GM19240 (cell line): ENCODE data around the gene PMM1.
A peak's percentile ranks its signal among the peaks of the same experiment; 100 is the strongest.
"Not testable (repeated sequence)": the region's sequence is repeated elsewhere in the genome, so short reads cannot be mapped to it uniquely, and the experiment has no call there.

Source experiments
- DNase-seq: peaks from one replicate; pipeline ENCODE4 v3.0.0; 2011; ENCODE audit warnings: low spot score; ENCODE audit not compliant: insufficient read length

Gene PMM1

GRCh38 chr22:41563051-41563711, 26.5 kb downstream of the PMM1 start:
- DNase-seq, result no peak

- DNase-seq, result no peak
Observed at GRCh38 chr22:41562461-41562860, 27.2 kb downstream of the PMM1 start.

GRCh38 chr22:41561788-41562187, 27.9 kb downstream of the PMM1 start:
- no peak for DNase-seq

- no peak for DNase-seq
Observed at GRCh38 chr22:41561335-41561734, 28.3 kb downstream of the PMM1 start.

GRCh38 chr22:41560095-41560471, 29.6 kb downstream of the PMM1 start:
- no peak for DNase-seq

- DNase-seq, result not testable (repeated sequence)
Observed at GRCh38 chr22:41558241-41558630, 31.4 kb downstream of the PMM1 start.

GRCh38 chr22:41557401-41558240, 32.0 kb downstream of the PMM1 start:
- DNase-seq, result no peak

- DNase-seq, result no peak
Observed at GRCh38 chr22:41556561-41556960, 33.1 kb downstream of the PMM1 start.

GRCh38 chr22:41555325-41555982, 34.2 kb downstream of the PMM1 start:
- DNase-seq, result no peak

- no peak for DNase-seq
Observed at GRCh38 chr22:41551877-41552582, 37.6 kb downstream of the PMM1 start.

GRCh38 chr22:41550952-41551491, 38.6 kb downstream of the PMM1 start:
- DNase-seq, result no peak

- DNase-seq, result no peak
Observed at GRCh38 chr22:41548830-41549211, 40.8 kb downstream of the PMM1 start.

- DNase-seq, result no peak
Observed at GRCh38 chr22:41544671-41545476, 44.8 kb downstream of the PMM1 start.

GRCh38 chr22:41543854-41544670, 45.6 kb downstream of the PMM1 start, which contains the start of gene POLR3H:
Gene POLR3H, minus strand, starts transcription at chr22:41544470. Its CDS starts 369 bp downstream, at chr22:41544101.
- peak; percentile 96 for DNase-seq

GRCh38 chr22:41542224-41542623, 47.4 kb downstream of the PMM1 start:
- DNase-seq, result no peak

- no peak for DNase-seq
Observed at GRCh38 chr22:41541484-41541883, 48.2 kb downstream of the PMM1 start.

GRCh38 chr22:41540365-41540764, 49.3 kb downstream of the PMM1 start:
- no peak for DNase-seq

GRCh38 chr22:41540006-41540315, 49.7 kb downstream of the PMM1 start:
- no peak for DNase-seq

GRCh38 chr22:41539146-41540005, 50.3 kb downstream of the PMM1 start:
- no peak for DNase-seq
